ENCODE measurements around the gene KRTAP4-9. TPM values are rescaled to one million over a fixed set of nuclear protein-coding genes. Genes with fewer than 3 reads are reported as not detected.
A peak's percentile ranks its signal among the peaks of the same experiment; 100 is the strongest.

KRTAP4-9 gene
- total RNA-seq, 4 donors from 2014 or later: not detected

DNA sequence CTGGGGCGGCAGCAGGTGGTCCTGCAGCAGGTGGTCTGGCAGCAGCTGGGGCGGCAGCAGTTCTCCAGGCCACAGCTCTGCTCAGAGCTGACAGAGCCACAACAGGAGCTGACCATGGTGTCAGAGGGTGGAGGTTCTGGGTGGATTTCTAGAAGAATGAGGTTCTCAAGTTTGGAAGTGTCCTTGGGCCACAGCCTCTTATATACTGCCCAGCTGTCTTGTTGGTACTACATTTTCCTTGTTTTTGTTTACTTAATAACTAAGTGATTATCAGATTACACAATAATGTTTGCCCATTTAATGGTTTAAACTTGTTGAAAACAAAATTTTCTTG lies 44.4 kb downstream of the KRTAP4-9 start, which contains the start of gene KRTAP4-5:
KRTAP4-5 (minus strand) TSS at position 174 of the 334 bp plus-strand sequence; CDS start at position 116, 58 bp downstream.
- intact Hi-C loops (cut with DNase I): no loop called here
- H3K36me3 ChIP-seq: no peaks in the 10 kb centered on the region
- no peak for DNase-seq
- TF ChIP-seq POLR2A (IDR thresholded peaks at IDR 0.05): no peak
- no peak for TF ChIP-seq CTCF (IDR thresholded peaks at IDR 0.05)
- H3K27me3 ChIP-seq: no peaks in the 10 kb centered on the region
- H3K27ac ChIP-seq: no peak within 1 kb of the TSS
- no peaks in the 10 kb centered on the region for H3K9me3 ChIP-seq
- no peak within 1 kb of the TSS for H3K4me3 ChIP-seq (replicated peaks in 1 of 3)
- 43% methylated on average over 2 of the region's 2 CpGs; no CpG with 5 or more reads in 1 of the 2 donors for WGBS, 2 donors
- no peaks in the 10 kb centered on the region for H3K4me1 ChIP-seq

GRCh38 chr17:41150026-41150425 lies 44.8 kb downstream of the KRTAP4-9 start:
- no peak for DNase-seq
- intact Hi-C loops (cut with DNase I): no loop called here
- Histone ChIP-seq H3K27ac (no peak overlapping the region), H3K4me3 (replicated peaks in 1 of 3) (no peak overlapping the region), H3K9me3 (no peaks in the 10 kb centered on the region), H3K4me1 (no peaks in the 10 kb centered on the region), H3K36me3 (no peaks in the 10 kb centered on the region), H3K27me3 (no peaks in the 10 kb centered on the region)
- no peak for TF ChIP-seq POLR2A (IDR thresholded peaks at IDR 0.05)
- no peak for TF ChIP-seq CTCF (IDR thresholded peaks at IDR 0.05)
- 91 to 92% methylated on average over 4 of the region's 4 CpGs for WGBS, 2 donors

DNA sequence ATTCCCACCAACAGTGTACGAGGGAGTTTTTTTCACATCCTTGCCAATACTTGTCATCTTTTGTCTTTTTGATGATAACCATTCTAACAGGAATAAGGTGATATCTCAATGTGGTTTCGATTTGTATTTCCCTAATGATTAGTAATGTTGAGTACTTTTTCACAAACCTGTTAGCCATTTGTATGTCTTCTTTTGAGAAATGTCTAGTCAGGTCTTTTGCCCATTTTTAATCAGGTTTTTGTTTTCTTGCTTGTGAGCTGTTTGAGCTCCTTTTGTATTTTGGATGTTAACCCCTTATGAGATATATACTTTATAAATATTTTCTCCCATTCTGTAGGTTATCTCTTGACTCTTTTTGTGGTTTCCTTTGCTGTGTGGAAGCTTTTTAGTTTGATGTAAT lies 46.3 kb downstream of the KRTAP4-9 start:
- Histone ChIP-seq H3K27ac (no peak overlapping the region), H3K9me3 (no peaks in the 10 kb centered on the region), H3K4me3 (replicated peaks in 1 of 3) (no peak overlapping the region), H3K4me1 (no peaks in the 10 kb centered on the region), H3K27me3 (no peaks in the 10 kb centered on the region), H3K36me3 (no peaks in the 10 kb centered on the region)
- no peak for DNase-seq
- WGBS, 2 donors: 75 to 89% methylated on average over 2 of the region's 2 CpGs
- TF ChIP-seq POLR2A (IDR thresholded peaks at IDR 0.05) (no peak), CTCF (IDR thresholded peaks at IDR 0.05) (no peak)
- intact Hi-C loops (cut with DNase I): no loop called here

GRCh38 chr17:41153856-41154255 lies 48.7 kb downstream of the KRTAP4-9 start:
- intact Hi-C loops (cut with DNase I): no loop called here
- Histone ChIP-seq H3K27me3 (no peaks in the 10 kb centered on the region), H3K36me3 (no peaks in the 10 kb centered on the region), H3K27ac (no peak overlapping the region), H3K9me3 (no peaks in the 10 kb centered on the region), H3K4me1 (no peaks in the 10 kb centered on the region), H3K4me3 (replicated peaks in 1 of 3) (no peak overlapping the region)
- DNase-seq: peak in 1 of 2 donors; percentile 1
- TF ChIP-seq CTCF (IDR thresholded peaks at IDR 0.05) (no peak), POLR2A (IDR thresholded peaks at IDR 0.05) (no peak)
- WGBS, 2 donors: 8 to 10% methylated on average over 2 of the region's 2 CpGs

Other genes starting within 250 kb of the KRTAP4-9 start
- gene KRT12, start 238.2 kb upstream of the KRTAP4-9 start, total RNA-seq: not detected
- gene KRT20, start 220.1 kb upstream of the KRTAP4-9 start, total RNA-seq: not detected
- gene KRT23, start 167.7 kb upstream of the KRTAP4-9 start, total RNA-seq: 1 to 10 TPM in 1 of 4 donors, not detected in 3; 4.6 TPM
- not detected for gene KRT39, start 138.4 kb upstream of the KRTAP4-9 start, total RNA-seq
- not detected for gene KRT40, start 121.1 kb upstream of the KRTAP4-9 start, total RNA-seq
- not detected for gene KRTAP3-3, start 111.2 kb upstream of the KRTAP4-9 start, total RNA-seq
- gene KRTAP3-2, start 105.5 kb upstream of the KRTAP4-9 start, total RNA-seq: not detected
- not detected for gene KRTAP3-1, start 96.3 kb upstream of the KRTAP4-9 start, total RNA-seq
- not detected for gene KRTAP1-5, start 78.2 kb upstream of the KRTAP4-9 start, total RNA-seq
- gene KRTAP1-4, start 75.2 kb upstream of the KRTAP4-9 start, total RNA-seq: not detected
- gene KRTAP1-3, start 70.5 kb upstream of the KRTAP4-9 start, total RNA-seq: not detected
- gene KRTAP1-1, start 63.9 kb upstream of the KRTAP4-9 start, total RNA-seq: not detected
- not detected for gene KRTAP2-1, start 58.1 kb upstream of the KRTAP4-9 start, total RNA-seq
- not detected for gene KRTAP2-2, start 50.2 kb upstream of the KRTAP4-9 start, total RNA-seq
- gene KRTAP2-3, start 45.3 kb upstream of the KRTAP4-9 start, total RNA-seq: not detected
- gene KRTAP2-4, start 39.5 kb upstream of the KRTAP4-9 start, total RNA-seq: not detected
- gene KRTAP4-7, start 21.2 kb upstream of the KRTAP4-9 start, total RNA-seq: not detected
- not detected for gene KRTAP4-8, start 7.2 kb upstream of the KRTAP4-9 start, total RNA-seq
- not detected for gene KRTAP4-16, start 3.2 kb upstream of the KRTAP4-9 start, total RNA-seq
- gene KRTAP4-11, start 13.0 kb downstream of the KRTAP4-9 start, total RNA-seq: not detected
- gene KRTAP4-12, start 18.8 kb downstream of the KRTAP4-9 start, total RNA-seq: not detected
- not detected for gene KRTAP4-6, start 35.2 kb downstream of the KRTAP4-9 start, total RNA-seq
- not detected for gene KRTAP4-5, start 44.4 kb downstream of the KRTAP4-9 start, total RNA-seq
- gene KRTAP4-4, start 55.4 kb downstream of the KRTAP4-9 start, total RNA-seq: not detected
- gene KRTAP4-3, start 62.8 kb downstream of the KRTAP4-9 start, total RNA-seq: not detected
- gene KRTAP4-2, start 72.8 kb downstream of the KRTAP4-9 start, total RNA-seq: not detected
- not detected for gene KRTAP4-1, start 79.5 kb downstream of the KRTAP4-9 start, total RNA-seq
- not detected for gene KRTAP9-1, start 84.5 kb downstream of the KRTAP4-9 start, total RNA-seq
- gene KRTAP9-2, start 121.3 kb downstream of the KRTAP4-9 start, total RNA-seq: not detected
- gene KRTAP9-3, start 127.1 kb downstream of the KRTAP4-9 start, total RNA-seq: not detected
- gene KRTAP9-8, start 132.6 kb downstream of the KRTAP4-9 start, total RNA-seq: not detected
- gene KRTAP9-4, start 144.3 kb downstream of the KRTAP4-9 start, total RNA-seq: not detected
- gene KRTAP9-9, start 150.0 kb downstream of the KRTAP4-9 start, total RNA-seq: not detected
- gene KRTAP9-6, start 160.0 kb downstream of the KRTAP4-9 start, total RNA-seq: not detected
- gene KRTAP9-7, start 170.3 kb downstream of the KRTAP4-9 start, total RNA-seq: not detected
- not detected for gene KRTAP29-1, start 197.5 kb downstream of the KRTAP4-9 start, total RNA-seq
- not detected for gene KRTAP16-1, start 203.9 kb downstream of the KRTAP4-9 start, total RNA-seq
- not detected for gene KRTAP17-1, start 210.3 kb downstream of the KRTAP4-9 start, total RNA-seq
- not detected for gene KRT33A, start 245.4 kb downstream of the KRTAP4-9 start, total RNA-seq